WTC11 (cell line): ENCODE data around the gene UTF1.

Source experiments
- ATF1 ChIP-seq: sonication (generic); formaldehyde crosslinking; IDR thresholded peaks from 2 replicates; pipeline ENCODE4 v1.8.1; 2023; ENCODE audit warnings: mild to moderate bottlenecking, moderate library complexity, missing genetic modification reagents
- CREB1 ChIP-seq: sonication (generic); formaldehyde crosslinking; IDR thresholded peaks from 2 replicates; pipeline ENCODE4 v1.8.0; 2023; ENCODE audit warnings: mild to moderate bottlenecking, missing genetic modification reagents
- CREM ChIP-seq: sonication (generic); formaldehyde crosslinking; IDR thresholded peaks from 2 replicates; pipeline ENCODE4 v1.8.1; 2022; ENCODE audit warnings: mild to moderate bottlenecking, missing genetic modification reagents, moderate library complexity
- FOXP1 ChIP-seq: sonication (generic); formaldehyde crosslinking; IDR thresholded peaks from 2 replicates; pipeline ENCODE4 v1.8.0; 2022; ENCODE audit warnings: missing genetic modification reagents, mild to moderate bottlenecking, moderate library complexity, borderline replicate concordance
- RELA ChIP-seq: sonication (generic); formaldehyde crosslinking; IDR thresholded peaks from 2 replicates; pipeline ENCODE4 v1.8.1; 2022; ENCODE audit warnings: missing genetic modification reagents, mild to moderate bottlenecking, borderline replicate concordance
- TEAD4 ChIP-seq: sonication (generic); formaldehyde crosslinking; IDR thresholded peaks from 2 replicates; pipeline ENCODE4 v1.8.0; 2022; ENCODE audit warnings: mild to moderate bottlenecking, missing genetic modification reagents
- TF ChIP-seq, protein P1 (sequence below): sonication (generic); formaldehyde crosslinking; IDR thresholded peaks from 2 replicates; pipeline ENCODE4 v1.8.0; 2022; ENCODE audit warnings: mild to moderate bottlenecking, missing genetic modification reagents
- TF ChIP-seq, protein P2 (sequence below): fragments of 200-600 bp; IDR thresholded peaks from 2 replicates; pipeline ENCODE4 v1.8.0; 2022; ENCODE audit warnings: antibody characterized with exemption
- TF ChIP-seq, protein P3 (sequence below): sonication (generic); formaldehyde crosslinking; IDR thresholded peaks from 2 replicates; pipeline ENCODE4 v1.8.1; 2023; ENCODE audit warnings: mild to moderate bottlenecking, moderate library complexity, missing genetic modification reagents
- TF ChIP-seq, protein P4 (sequence below): sonication (generic); formaldehyde crosslinking; IDR thresholded peaks from 2 replicates; pipeline ENCODE4 v1.8.1; 2022; ENCODE audit warnings: mild to moderate bottlenecking, moderate library complexity, missing genetic modification reagents
- TF ChIP-seq, protein P5 (sequence below): sonication (generic); formaldehyde crosslinking; IDR thresholded peaks from 2 replicates; pipeline ENCODE4 v1.8.1; 2023; ENCODE audit warnings: mild to moderate bottlenecking, missing genetic modification reagents, moderate library complexity
- TF ChIP-seq, protein P6 (sequence below): sonication (generic); formaldehyde crosslinking; IDR thresholded peaks from 2 replicates; pipeline ENCODE4 v1.8.0; 2023; ENCODE audit warnings: missing genetic modification reagents, mild to moderate bottlenecking, borderline replicate concordance
- TF ChIP-seq, protein P7 (sequence below): sonication (generic); formaldehyde crosslinking; IDR thresholded peaks from 2 replicates; pipeline ENCODE4 v1.8.0; 2023; ENCODE audit warnings: missing genetic modification reagents
- TF ChIP-seq, protein P8 (sequence below): sonication (generic); formaldehyde crosslinking; IDR thresholded peaks from 2 replicates; pipeline ENCODE4 v1.8.1; 2022; ENCODE audit warnings: missing genetic modification reagents, borderline replicate concordance

DNA sequence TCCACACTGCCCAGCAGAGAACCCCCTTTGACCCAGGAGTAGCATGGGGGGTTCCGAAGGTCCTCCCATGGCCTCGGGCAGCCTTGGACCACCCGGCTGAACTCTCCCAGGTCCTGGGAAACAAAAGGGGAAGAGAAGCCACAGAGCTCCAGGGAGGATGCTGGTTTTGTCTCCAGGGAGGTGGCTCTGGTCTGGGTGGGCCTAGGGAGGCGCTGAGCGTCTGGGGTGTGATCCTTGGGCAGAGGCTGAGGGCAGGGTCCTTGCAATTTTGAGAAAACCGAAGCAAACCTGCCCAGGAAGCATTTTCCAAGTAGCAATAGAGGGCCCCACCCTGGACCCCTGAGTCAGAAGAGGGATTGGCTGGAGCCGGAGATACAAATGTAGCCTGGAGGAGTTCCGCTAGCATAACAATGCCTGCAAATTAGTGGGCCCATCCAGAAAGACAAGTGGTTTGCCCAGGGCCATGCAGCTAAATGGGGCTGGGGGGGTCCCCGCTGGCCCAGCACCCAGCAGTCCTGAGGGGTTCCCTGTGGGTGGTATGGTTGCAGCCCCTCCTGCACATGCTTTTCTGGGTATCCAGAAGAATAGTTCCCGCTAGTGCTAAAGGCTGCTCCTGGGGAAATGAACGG lies 2.0 kb downstream of the UTF1 start:
- TF ChIP-seq, protein P1, sequence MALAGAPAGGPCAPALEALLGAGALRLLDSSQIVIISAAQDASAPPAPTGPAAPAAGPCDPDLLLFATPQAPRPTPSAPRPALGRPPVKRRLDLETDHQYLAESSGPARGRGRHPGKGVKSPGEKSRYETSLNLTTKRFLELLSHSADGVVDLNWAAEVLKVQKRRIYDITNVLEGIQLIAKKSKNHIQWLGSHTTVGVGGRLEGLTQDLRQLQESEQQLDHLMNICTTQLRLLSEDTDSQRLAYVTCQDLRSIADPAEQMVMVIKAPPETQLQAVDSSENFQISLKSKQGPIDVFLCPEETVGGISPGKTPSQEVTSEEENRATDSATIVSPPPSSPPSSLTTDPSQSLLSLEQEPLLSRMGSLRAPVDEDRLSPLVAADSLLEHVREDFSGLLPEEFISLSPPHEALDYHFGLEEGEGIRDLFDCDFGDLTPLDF (CRISPR knock-in tag), result no peak
- TF ChIP-seq RELA (CRISPR knock-in tag) (no peak), FOXP1 (no peak), TEAD4 (CRISPR knock-in tag) (no peak), CREB1 (CRISPR knock-in tag) (no peak), CREM (CRISPR knock-in tag) (no peak), ATF1 (CRISPR knock-in tag) (no peak)
- TF ChIP-seq, protein P2, sequence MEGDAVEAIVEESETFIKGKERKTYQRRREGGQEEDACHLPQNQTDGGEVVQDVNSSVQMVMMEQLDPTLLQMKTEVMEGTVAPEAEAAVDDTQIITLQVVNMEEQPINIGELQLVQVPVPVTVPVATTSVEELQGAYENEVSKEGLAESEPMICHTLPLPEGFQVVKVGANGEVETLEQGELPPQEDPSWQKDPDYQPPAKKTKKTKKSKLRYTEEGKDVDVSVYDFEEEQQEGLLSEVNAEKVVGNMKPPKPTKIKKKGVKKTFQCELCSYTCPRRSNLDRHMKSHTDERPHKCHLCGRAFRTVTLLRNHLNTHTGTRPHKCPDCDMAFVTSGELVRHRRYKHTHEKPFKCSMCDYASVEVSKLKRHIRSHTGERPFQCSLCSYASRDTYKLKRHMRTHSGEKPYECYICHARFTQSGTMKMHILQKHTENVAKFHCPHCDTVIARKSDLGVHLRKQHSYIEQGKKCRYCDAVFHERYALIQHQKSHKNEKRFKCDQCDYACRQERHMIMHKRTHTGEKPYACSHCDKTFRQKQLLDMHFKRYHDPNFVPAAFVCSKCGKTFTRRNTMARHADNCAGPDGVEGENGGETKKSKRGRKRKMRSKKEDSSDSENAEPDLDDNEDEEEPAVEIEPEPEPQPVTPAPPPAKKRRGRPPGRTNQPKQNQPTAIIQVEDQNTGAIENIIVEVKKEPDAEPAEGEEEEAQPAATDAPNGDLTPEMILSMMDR, result no peak
- TF ChIP-seq, protein P3, sequence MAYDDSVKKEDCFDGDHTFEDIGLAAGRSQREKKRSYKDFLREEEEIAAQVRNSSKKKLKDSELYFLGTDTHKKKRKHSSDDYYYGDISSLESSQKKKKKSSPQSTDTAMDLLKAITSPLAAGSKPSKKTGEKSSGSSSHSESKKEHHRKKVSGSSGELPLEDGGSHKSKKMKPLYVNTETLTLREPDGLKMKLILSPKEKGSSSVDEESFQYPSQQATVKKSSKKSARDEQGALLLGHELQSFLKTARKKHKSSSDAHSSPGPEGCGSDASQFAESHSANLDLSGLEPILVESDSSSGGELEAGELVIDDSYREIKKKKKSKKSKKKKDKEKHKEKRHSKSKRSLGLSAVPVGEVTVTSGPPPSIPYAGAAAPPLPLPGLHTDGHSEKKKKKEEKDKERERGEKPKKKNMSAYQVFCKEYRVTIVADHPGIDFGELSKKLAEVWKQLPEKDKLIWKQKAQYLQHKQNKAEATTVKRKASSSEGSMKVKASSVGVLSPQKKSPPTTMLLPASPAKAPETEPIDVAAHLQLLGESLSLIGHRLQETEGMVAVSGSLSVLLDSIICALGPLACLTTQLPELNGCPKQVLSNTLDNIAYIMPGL (CRISPR knock-in tag), result no peak; the same call in 1 of the 2 replicates
- TF ChIP-seq, protein P4, sequence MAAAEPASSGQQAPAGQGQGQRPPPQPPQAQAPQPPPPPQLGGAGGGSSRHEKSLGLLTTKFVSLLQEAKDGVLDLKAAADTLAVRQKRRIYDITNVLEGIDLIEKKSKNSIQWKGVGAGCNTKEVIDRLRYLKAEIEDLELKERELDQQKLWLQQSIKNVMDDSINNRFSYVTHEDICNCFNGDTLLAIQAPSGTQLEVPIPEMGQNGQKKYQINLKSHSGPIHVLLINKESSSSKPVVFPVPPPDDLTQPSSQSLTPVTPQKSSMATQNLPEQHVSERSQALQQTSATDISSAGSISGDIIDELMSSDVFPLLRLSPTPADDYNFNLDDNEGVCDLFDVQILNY (CRISPR knock-in tag), result no peak
- TF ChIP-seq, protein P5, sequence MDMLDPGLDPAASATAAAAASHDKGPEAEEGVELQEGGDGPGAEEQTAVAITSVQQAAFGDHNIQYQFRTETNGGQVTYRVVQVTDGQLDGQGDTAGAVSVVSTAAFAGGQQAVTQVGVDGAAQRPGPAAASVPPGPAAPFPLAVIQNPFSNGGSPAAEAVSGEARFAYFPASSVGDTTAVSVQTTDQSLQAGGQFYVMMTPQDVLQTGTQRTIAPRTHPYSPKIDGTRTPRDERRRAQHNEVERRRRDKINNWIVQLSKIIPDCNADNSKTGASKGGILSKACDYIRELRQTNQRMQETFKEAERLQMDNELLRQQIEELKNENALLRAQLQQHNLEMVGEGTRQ (CRISPR knock-in tag), result no peak
- TF ChIP-seq, protein P6, sequence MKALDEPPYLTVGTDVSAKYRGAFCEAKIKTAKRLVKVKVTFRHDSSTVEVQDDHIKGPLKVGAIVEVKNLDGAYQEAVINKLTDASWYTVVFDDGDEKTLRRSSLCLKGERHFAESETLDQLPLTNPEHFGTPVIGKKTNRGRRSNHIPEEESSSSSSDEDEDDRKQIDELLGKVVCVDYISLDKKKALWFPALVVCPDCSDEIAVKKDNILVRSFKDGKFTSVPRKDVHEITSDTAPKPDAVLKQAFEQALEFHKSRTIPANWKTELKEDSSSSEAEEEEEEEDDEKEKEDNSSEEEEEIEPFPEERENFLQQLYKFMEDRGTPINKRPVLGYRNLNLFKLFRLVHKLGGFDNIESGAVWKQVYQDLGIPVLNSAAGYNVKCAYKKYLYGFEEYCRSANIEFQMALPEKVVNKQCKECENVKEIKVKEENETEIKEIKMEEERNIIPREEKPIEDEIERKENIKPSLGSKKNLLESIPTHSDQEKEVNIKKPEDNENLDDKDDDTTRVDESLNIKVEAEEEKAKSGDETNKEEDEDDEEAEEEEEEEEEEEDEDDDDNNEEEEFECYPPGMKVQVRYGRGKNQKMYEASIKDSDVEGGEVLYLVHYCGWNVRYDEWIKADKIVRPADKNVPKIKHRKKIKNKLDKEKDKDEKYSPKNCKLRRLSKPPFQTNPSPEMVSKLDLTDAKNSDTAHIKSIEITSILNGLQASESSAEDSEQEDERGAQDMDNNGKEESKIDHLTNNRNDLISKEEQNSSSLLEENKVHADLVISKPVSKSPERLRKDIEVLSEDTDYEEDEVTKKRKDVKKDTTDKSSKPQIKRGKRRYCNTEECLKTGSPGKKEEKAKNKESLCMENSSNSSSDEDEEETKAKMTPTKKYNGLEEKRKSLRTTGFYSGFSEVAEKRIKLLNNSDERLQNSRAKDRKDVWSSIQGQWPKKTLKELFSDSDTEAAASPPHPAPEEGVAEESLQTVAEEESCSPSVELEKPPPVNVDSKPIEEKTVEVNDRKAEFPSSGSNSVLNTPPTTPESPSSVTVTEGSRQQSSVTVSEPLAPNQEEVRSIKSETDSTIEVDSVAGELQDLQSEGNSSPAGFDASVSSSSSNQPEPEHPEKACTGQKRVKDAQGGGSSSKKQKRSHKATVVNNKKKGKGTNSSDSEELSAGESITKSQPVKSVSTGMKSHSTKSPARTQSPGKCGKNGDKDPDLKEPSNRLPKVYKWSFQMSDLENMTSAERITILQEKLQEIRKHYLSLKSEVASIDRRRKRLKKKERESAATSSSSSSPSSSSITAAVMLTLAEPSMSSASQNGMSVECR (CRISPR knock-in tag), result no peak
- TF ChIP-seq, protein P7, sequence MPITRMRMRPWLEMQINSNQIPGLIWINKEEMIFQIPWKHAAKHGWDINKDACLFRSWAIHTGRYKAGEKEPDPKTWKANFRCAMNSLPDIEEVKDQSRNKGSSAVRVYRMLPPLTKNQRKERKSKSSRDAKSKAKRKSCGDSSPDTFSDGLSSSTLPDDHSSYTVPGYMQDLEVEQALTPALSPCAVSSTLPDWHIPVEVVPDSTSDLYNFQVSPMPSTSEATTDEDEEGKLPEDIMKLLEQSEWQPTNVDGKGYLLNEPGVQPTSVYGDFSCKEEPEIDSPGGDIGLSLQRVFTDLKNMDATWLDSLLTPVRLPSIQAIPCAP, result no peak
- TF ChIP-seq, protein P8, sequence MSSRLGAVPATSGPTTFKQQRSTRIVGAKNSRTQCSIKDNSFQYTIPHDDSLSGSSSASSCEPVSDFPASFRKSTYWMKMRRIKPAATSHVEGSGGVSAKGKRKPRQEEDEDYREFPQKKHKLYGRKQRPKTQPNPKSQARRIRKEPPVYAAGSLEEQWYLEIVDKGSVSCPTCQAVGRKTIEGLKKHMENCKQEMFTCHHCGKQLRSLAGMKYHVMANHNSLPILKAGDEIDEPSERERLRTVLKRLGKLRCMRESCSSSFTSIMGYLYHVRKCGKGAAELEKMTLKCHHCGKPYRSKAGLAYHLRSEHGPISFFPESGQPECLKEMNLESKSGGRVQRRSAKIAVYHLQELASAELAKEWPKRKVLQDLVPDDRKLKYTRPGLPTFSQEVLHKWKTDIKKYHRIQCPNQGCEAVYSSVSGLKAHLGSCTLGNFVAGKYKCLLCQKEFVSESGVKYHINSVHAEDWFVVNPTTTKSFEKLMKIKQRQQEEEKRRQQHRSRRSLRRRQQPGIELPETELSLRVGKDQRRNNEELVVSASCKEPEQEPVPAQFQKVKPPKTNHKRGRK (CRISPR knock-in tag), result no peak
